ENCODE results near the gene ARF6. TPM values are rescaled to one million over a fixed set of nuclear protein-coding genes. Genes with fewer than 3 reads are reported as not detected.

The ARF6 gene
- total and polyA plus RNA-seq, 4 donors = 20.3 to 56.2 (median 24.5) TPM

- Histone ChIP-seq H3K9ac (ENCODE audit: low read depth in 1 of 2, low read length in 2 of 2) (peak overlapping the region in 1 of 2 donors; percentile 23), H3K4me3 (ENCODE audit: low read depth in 1 of 3, low read length in 3 of 3) (no peak overlapping the region), H3K9me3 (ENCODE audit: control insufficient read depth in 4 of 4, low read length in 3 of 4) (no peaks in the 10 kb centered on the region), H3K4me1 (ENCODE audit: control insufficient read depth in 4 of 4, insufficient read depth in 4 of 4, low read length in 3 of 4) (peaks cover 0 to 31% (median 7%) of the 10 kb centered on the region in 4 donors), H3K27me3 (ENCODE audit: control insufficient read depth in 4 of 4, insufficient read depth in 4 of 4, low read length in 3 of 4) (no peaks in the 10 kb centered on the region), H3K36me3 (ENCODE audit: control insufficient read depth in 4 of 4, insufficient read depth in 3 of 4, low read depth in 1 of 4, low read length in 3 of 4) (no peaks in the 10 kb centered on the region), H3K27ac (ENCODE audit: low read depth in 1 of 2, low read length in 2 of 2) (peak overlapping the region; percentile 36 to 55)
- TF ChIP-seq RXRA (IDR thresholded peaks at IDR 0.05) = peak in 1 of 2 donors; percentile 28
- peak; percentile 11 for TF ChIP-seq HNF4G (IDR thresholded peaks at IDR 0.05)
- TF ChIP-seq CTCF (IDR thresholded peaks at IDR 0.05; ENCODE audit: low read depth, low read length, missing input control) = peak; percentile 76
- TF ChIP-seq HNF4A (conservative IDR thresholded peaks at IDR 0.05) = peak in 1 of 2 donors; percentile 22
- peak; percentile 88 to 90 for TF ChIP-seq RAD21 (IDR thresholded peaks at IDR 0.05)
- no peak for TF ChIP-seq MAX (IDR thresholded peaks at IDR 0.05)
- under 1% methylated on average over 4 of the region's 4 CpGs for WGBS
- DNase-seq (ENCODE audit: low spot score) = peak; percentile 86
Measured at GRCh38 chr14:49865431-49865859, 27.4 kb upstream of the ARF6 start.

- H3K4me1 ChIP-seq (ENCODE audit: control insufficient read depth in 4 of 4, insufficient read depth in 4 of 4, low read length in 3 of 4) = peaks cover 0 to 26% (median 7%) of the 10 kb centered on the region in 4 donors
- WGBS = 1% methylated on average over 57 of the region's 57 CpGs
- H3K9me3 ChIP-seq (ENCODE audit: control insufficient read depth in 4 of 4, low read length in 3 of 4) = no peaks in the 10 kb centered on the region
- peak overlapping the region; percentile 62 to 76 (median 66) for H3K4me3 ChIP-seq (ENCODE audit: low read depth in 1 of 3, low read length in 3 of 3)
- H3K27ac ChIP-seq (ENCODE audit: low read depth in 1 of 2, low read length in 2 of 2) = peak overlapping the region; percentile 90
- no peaks in the 10 kb centered on the region for H3K27me3 ChIP-seq (ENCODE audit: control insufficient read depth in 4 of 4, insufficient read depth in 4 of 4, low read length in 3 of 4)
- peak overlapping the region; percentile 91 to 96 for H3K9ac ChIP-seq (ENCODE audit: low read depth in 1 of 2, low read length in 2 of 2)
- no peak for TF ChIP-seq ATF3 (IDR thresholded peaks at IDR 0.05)
- TF ChIP-seq FOXA1 (IDR thresholded peaks at IDR 0.05) = no peak
- TF ChIP-seq RAD21 (IDR thresholded peaks at IDR 0.05) = peak; percentile 40 to 45
- peak in 1 of 2 donors; percentile 33 for TF ChIP-seq JUND (IDR thresholded peaks at IDR 0.05)
- TF ChIP-seq MAX (IDR thresholded peaks at IDR 0.05) = peak; percentile 39
- TF ChIP-seq FOXA2 (IDR thresholded peaks at IDR 0.05) = no peak
- peak; percentile 76 for TF ChIP-seq TAF1 (conservative IDR thresholded peaks at IDR 0.05)
- peak in 1 of 2 donors; percentile 12 for TF ChIP-seq EGR1 (IDR thresholded peaks at IDR 0.05; ENCODE audit: low read depth in 2 of 2)
- no peak for TF ChIP-seq CTCF (IDR thresholded peaks at IDR 0.05; ENCODE audit: low read depth, low read length, missing input control)
- no peak for TF ChIP-seq NR2F2 (IDR thresholded peaks at IDR 0.05)
- TF ChIP-seq SP1 (IDR thresholded peaks at IDR 0.05) = peak; percentile 71
- peak; percentile 40 to 60 for TF ChIP-seq RXRA (IDR thresholded peaks at IDR 0.05)
- TF ChIP-seq HNF4A (conservative IDR thresholded peaks at IDR 0.05) = peak in 1 of 2 donors; percentile 30
- no peak for TF ChIP-seq HNF4G (IDR thresholded peaks at IDR 0.05)
- TF ChIP-seq GABPA (IDR thresholded peaks at IDR 0.05 in 1 of 2, conservative IDR thresholded peaks at IDR 0.05 in 1 of 2) = no peak
- peak; percentile 62 for TF ChIP-seq YY1 (IDR thresholded peaks at IDR 0.05)
- TF ChIP-seq, protein P1, sequence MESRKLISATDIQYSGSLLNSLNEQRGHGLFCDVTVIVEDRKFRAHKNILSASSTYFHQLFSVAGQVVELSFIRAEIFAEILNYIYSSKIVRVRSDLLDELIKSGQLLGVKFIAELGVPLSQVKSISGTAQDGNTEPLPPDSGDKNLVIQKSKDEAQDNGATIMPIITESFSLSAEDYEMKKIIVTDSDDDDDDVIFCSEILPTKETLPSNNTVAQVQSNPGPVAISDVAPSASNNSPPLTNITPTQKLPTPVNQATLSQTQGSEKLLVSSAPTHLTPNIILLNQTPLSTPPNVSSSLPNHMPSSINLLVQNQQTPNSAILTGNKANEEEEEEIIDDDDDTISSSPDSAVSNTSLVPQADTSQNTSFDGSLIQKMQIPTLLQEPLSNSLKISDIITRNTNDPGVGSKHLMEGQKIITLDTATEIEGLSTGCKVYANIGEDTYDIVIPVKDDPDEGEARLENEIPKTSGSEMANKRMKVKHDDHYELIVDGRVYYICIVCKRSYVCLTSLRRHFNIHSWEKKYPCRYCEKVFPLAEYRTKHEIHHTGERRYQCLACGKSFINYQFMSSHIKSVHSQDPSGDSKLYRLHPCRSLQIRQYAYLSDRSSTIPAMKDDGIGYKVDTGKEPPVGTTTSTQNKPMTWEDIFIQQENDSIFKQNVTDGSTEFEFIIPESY (IDR thresholded peaks at IDR 0.05) = no peak
- TF ChIP-seq, protein P2, sequence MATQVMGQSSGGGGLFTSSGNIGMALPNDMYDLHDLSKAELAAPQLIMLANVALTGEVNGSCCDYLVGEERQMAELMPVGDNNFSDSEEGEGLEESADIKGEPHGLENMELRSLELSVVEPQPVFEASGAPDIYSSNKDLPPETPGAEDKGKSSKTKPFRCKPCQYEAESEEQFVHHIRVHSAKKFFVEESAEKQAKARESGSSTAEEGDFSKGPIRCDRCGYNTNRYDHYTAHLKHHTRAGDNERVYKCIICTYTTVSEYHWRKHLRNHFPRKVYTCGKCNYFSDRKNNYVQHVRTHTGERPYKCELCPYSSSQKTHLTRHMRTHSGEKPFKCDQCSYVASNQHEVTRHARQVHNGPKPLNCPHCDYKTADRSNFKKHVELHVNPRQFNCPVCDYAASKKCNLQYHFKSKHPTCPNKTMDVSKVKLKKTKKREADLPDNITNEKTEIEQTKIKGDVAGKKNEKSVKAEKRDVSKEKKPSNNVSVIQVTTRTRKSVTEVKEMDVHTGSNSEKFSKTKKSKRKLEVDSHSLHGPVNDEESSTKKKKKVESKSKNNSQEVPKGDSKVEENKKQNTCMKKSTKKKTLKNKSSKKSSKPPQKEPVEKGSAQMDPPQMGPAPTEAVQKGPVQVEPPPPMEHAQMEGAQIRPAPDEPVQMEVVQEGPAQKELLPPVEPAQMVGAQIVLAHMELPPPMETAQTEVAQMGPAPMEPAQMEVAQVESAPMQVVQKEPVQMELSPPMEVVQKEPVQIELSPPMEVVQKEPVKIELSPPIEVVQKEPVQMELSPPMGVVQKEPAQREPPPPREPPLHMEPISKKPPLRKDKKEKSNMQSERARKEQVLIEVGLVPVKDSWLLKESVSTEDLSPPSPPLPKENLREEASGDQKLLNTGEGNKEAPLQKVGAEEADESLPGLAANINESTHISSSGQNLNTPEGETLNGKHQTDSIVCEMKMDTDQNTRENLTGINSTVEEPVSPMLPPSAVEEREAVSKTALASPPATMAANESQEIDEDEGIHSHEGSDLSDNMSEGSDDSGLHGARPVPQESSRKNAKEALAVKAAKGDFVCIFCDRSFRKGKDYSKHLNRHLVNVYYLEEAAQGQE (IDR thresholded peaks at IDR 0.05) = peak; percentile 42
- no peaks in the 10 kb centered on the region for H3K36me3 ChIP-seq (ENCODE audit: control insufficient read depth in 4 of 4, insufficient read depth in 3 of 4, low read depth in 1 of 4, low read length in 3 of 4)
- peak; percentile 100 for DNase-seq (ENCODE audit: low spot score)
Measured at GRCh38 chr14:49867831-49868719, 24.8 kb upstream of the ARF6 start.

Measured in liver (tissue), 9 donors.